GM18873 (cell line): ENCODE results near the gene TMEM232.

Source experiments
- ATAC-seq: cut with Tn5 transposase; IDR thresholded peaks from one replicate; pipeline ENCODE4 v1.9.1; 2021; ENCODE audit warnings: mild to moderate bottlenecking, moderate library complexity, moderate number of reproducible peaks; ENCODE audit not compliant: unreplicated experiment, low FRiP score

TMEM232 gene

DNA sequence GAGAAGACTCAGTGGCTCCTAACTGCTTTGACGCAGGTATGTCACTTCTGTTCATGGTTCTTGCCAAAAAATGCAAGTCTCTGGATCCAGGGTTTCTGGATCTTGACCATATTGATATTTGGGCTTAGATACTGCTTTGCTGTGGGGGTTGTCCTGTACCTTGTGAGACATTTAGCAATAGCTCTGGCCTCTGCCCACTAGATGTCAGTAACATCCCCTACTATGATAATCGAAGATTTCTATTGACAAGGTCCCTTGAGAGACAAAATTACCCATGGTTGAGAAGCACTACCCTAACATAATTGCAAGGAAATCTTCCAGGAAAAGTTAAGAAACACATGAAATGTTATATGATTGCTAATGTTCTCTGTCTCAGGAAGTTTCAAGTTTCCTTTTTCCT is 285.4 kb downstream of the TMEM232 start:
- ATAC-seq: peak; percentile 55

DNA sequence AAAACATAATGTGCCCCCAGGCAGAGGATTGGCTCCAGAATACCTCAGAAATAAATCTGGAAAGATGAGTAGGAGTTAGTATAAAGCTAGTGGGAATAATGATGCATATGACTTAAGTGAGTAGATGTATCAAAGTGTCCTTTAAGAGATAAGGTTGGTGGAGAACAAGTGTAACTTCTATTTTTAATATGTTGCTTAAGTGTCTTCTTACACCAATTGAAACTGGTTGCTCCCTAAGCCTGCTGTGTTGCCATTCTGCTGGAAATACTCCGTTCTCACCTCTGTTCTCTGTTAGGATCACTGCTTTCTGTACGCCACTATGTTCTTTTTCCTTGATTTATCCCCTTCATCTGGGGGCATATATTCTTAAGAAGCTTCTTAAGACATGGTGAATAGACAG is 286.4 kb downstream of the TMEM232 start:
- no peak for ATAC-seq

DNA sequence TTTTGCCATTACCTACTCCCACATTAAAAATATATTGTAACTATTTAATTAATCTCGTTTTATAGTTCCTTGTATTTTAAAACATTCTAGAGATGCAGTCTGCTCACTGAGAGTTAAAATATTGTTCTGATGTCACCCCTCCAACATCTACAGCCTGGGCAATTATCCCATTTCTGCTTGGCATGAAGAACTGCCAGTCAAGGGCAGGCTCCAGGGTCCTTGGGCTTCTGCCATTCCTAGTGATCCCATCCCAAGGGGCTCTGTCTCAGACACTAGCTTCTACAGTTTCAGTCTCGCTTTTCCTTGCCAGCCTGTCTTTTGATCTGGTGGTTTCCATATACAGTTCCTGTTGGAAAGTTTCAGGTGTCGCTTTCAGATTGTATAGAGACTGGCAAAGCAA is 287.2 kb downstream of the TMEM232 start:
- no peak for ATAC-seq

DNA sequence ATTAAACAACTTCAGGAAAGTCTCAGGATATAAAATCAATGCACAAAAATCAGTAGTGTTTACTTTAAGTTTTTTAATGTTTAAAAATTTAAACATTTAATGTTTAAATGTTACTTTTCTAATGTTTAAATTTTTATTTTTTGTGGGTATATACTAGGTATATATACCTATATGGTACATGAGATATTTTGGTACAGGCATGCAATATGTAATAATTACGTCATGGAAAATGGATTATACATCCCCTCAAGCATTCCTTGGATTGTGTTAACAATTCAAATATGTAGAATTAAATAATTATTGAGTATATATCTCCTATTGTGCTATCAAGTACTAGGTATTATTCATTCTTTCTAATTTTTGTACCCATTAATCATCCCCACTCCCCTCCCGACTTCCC is 291.3 kb downstream of the TMEM232 start:
- no peak for ATAC-seq

DNA sequence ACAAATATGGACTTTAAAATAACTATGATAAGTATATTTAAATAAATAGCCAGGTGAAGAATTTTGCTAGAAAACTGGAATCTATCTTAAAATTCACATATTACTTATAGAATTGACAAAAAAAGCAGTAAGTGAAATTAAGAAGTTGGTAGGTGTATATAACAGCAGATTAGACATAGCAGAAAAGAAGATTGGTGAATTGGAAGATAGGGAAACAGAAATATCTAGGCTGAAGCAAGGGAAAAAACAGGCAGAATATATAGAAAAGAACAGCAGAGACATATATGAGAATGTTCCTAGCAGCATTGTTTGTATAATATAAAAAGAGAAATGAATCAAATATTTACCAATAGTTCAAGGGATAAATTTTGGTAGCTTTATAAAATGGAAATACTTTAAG is 294.9 kb downstream of the TMEM232 start:
- ATAC-seq: no peak

DNA sequence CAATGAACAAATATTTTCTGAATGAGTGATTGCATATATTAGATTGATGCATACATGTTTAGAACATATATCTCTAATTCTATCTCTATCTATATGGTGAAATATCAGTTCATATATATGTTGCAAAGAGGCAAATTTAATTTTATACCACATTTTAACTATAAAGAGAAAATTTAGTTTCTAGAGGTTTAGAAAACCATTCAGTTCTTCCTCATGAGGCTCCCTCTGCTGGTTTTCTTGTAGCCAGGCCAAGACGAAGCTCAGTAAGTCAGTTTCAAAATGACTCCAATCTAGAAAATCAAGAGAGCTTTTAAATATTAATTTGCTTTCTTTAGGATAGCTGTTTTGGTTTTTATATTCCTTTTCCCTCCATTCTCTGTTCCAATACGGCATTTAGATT is 312.1 kb downstream of the TMEM232 start:
- no peak for ATAC-seq

DNA sequence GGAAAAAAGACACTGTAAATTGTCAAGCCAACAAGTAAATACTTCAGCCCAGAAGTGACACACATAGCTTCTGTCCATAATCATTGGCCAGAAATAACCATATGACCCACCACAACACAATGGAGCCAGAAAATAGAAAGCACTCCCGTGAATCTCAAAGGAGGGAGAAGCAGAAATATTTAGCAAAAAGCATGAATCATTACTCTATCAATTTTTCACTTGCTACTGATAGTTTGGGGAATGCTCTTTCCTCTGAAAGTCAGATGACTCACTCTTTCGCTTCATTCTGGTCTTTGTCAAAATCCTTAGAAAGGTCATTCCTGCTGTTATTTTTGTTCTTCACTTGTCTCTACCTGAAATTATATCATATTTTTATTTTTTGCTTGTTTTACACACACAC is 312.6 kb downstream of the TMEM232 start:
- no peak for ATAC-seq

DNA sequence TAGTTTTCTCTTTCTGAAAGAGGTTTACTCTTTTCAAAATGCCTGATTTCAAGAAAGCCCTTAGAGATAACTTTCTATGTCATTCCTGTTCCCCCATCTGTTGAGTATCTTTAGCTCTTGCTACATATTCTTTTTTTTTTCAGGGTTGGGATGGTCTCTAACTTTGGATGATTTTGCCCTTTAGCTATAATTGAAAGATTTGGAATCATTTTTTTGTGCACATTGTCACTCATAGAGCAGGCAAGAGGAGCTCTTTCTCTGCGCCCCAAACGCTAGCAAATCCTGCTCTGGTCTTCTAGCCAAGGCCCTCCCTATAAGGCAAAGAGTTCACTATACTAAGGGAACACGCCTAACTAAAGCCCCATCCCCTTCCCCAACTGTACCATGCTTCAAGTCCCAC is 316.9 kb downstream of the TMEM232 start:
- no peak for ATAC-seq

DNA sequence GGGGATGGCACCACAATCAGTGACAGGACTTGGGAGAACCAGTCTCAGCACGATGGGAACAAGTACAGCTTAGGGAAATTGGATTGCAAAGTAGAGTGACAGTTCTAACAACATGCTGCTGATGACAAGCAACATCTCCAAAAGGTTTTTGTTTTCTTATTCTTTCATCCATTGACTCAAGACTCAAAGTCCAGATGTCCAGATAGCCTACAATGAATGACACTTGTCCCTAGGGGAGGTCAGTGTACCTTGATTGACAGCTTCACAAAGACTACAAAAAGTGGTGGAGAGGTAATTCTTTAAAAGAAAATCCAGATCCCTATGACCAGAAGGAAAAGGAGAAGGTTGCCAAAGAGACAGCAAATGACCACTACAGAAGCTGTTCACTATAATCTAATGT is 323.9 kb downstream of the TMEM232 start:
- no peak for ATAC-seq

DNA sequence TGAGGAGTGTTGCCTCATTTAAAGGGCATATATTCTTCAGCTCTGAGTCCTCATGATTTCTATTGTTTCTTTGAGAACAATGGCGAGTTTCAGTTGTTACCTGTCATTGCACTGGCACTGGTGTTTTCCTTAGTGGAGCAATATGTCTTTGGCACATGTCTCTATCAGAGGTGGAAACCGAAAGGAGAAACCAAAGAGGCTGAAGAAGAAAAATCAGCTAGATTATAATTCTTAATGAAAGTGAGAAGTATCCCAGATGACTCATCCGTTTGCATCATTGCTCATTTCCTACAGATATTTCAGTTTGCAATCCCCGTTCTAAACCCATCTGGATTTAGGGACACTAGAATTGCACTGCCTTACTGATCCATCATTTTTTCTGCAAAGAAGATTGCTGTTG is 324.6 kb downstream of the TMEM232 start:
- no peak for ATAC-seq

DNA sequence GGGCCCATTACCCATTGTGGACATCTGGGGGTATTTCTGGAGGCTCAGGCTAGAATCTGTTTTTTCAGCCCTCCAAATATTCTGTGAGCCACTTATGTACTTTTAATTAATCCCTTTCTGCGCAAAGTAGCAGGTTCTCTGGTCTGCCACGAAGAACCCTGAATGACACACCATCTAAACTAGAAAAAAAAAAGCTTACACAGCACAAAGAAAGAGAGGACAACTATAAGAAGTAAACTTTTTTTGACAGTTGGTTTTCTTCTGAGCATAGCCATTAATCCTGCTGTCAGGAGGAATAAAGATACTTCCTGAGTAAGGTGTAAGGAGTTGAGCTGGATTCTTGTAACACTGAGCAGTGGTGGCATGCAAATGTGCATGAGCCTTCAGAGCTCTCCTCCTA is 327.5 kb downstream of the TMEM232 start:
- ATAC-seq: no peak

DNA sequence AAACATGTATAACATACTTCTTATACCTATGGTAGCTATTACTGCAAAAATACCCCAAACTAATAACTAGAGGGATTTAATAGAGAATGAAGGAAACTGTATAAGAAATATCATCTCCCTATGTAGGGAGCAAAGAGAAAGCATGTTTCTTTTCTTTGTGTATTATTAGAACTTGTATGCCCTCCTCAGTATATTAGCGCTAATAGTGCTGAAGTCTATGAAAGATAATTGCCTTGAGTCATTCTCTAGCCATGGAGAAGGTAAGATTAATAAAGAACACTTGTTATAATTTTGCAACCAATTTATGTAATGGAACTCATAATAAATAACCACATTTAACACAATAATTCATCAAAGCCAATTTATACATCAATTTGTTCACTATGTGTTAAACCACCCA is 329.2 kb downstream of the TMEM232 start:
- no peak for ATAC-seq

DNA sequence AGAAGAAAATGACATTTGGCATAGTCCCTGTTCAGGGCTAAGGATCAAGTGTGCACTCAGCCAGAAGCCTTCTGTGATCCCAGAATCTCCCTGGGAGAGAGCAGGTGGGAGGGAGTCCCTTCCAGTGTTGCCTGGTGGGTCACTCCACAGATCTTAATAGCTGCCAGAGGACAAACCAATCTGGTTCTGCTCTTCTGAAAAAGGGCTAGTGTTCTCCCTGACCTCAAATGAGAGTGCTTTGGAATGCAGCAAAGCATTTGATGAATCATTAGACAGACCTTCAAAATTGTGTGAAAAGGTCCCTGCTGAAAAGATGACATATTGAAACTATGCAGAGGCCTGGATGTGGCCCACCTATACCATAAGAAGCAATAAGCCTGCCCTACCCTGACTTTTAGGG is 339.7 kb downstream of the TMEM232 start:
- no peak for ATAC-seq

DNA sequence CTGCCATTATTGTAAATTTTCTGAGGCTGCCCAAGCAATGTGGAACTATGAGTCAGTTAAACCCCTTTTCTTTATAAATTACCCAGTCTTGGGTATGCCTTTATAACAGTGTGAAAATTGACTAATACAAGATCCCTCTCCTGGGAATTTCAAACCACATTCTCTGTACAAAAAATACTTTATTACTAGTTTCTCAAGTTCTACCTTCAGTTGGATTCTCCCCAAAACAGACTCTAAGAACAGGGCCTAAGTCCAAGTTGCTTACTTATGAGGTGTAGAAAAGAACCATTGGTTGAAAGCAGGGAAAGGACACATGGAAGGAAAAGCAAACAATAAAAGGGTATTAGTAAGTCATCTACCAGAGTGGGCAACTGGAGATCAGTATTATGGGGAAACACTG is 343.2 kb downstream of the TMEM232 start:
- no peak for ATAC-seq

DNA sequence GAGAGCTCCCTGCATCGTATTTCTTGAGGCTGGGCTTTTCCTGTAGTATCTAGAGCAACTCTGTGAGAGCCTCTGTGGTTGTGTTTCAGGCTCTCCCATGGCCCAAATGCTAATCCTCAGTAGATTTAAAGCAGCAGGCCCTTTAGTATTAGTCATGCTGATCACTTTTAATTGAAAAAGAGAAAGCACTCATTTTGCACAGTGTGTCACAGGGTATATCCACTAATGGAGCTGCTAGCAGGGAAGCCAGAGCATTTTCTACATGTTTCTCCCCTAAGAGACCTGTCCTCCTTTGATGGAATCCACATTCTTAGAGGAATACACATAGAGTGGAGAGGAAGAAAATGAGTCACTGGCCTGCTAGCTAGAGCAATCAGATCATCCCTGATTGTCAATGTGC is 348.5 kb downstream of the TMEM232 start:
- ATAC-seq: no peak

DNA sequence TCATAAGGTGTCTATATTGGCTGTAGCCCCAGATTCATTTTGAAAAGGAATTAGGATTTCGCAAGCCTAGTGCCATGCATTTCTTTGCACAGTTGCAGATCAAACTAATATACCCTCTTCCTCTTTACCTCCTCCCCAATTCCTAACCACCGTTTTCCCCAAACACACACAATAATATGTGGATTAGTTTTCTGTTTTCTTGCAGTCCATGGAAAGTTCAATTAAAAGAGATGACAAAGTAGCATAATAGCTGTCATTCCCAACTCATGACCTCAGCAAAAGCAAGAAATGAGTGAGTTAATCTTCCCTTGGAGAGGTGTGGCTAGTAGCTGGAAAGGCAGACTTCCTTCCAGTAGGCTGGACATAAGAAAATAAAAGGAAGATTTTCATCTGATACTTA is 349.1 kb downstream of the TMEM232 start:
- ATAC-seq: no peak

DNA sequence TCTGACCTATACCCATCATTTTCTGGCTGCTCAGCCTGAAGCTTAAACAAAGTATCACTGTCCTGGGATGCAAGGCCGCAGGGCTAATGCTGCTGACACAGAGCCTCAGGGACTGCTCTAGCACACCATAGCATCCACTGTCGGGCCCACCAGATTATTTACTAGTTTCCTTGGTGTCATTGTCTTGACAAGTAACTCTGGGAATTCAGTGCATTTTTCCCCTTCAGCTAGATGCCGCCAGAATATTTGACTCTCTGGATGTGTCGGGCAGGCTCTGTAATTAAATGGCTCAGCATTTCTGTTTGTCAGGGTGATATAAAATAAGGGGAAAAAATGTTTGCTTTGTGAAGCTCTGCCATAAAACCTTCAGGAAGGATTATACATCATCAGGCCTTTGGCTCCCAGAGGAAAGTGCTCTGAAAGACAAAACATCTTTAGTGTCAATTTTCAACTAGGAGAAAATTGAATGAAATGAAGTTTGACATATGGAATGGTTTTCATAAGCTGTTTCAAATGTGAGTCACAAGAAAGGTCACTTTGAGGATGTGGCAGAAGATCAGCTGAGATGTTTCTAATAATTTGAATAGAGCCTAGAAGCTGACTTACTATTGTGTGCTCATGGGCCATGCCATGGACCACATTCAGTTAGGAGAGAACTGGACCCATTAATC is 350.1 kb downstream of the TMEM232 start:
- no peak for ATAC-seq

DNA sequence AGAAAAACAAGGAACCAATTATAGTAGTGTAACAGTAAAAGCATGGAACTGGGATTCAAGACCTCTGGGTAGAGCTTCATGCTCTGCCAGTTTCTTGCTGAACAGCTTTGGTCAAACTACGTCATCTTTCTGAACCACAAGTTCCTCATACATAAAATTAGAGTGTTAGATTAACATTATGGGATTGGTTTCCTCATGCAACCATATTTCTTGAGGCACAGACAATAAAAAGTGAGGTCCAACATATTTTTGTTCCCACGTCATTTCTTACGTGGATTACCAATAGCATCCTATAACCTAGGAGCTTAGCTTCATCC is 354.8 kb downstream of the TMEM232 start:
- peak; percentile 79 for ATAC-seq

DNA sequence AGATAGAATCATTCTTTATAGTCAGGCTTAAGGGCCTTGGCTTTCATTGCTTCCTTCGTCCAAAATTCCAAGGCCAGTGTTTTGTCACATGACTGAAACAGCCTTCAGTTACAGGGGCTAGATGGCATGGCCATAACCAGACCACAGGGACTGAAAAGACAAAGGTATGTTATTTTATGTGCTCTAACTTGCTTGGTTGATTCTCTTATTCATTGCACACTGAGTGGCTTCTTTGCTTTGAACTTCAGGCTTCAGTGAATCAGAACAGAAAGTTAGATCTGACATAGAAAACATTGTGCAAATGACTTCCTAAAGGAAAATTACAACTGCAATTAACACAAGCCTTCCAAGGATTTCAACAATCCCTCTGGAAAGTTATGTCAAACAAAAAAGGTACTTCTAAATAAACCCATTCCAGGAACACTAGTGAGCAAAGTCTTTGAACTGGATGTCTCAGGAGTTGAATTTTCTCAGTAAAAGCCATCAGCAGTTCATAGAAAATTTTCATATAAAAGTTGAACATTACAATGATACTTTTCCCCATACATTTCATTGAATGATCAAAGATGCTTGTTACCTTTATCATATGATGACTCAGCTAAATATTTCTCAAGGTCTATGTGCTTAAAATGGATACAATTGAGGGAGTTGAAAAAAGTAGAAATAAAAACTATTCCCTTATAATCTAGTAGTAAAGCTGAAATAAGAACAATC is 355.3 kb downstream of the TMEM232 start:
- peak; percentile 8 for ATAC-seq
